Endothelial cell of umbilical vein (primary cell): ENCODE data around the gene EIF2A.

ENCODE experiments used
- CTCF ChIP-seq, 2 donors: IDR thresholded peaks; 1 replicate in 1 of 2; 2 replicates in 1 of 2; pipeline ENCODE4 v1.5.1; 2011; ENCODE audit warnings: low read length in 2 of 2, mild to moderate bottlenecking in 2 of 2, moderate library complexity in 2 of 2, control low read depth in 1 of 2, inconsistent platforms in 1 of 2, low read depth in 1 of 2; ENCODE audit not compliant: insufficient read depth in 1 of 2; ENCODE audit errors: extremely low read depth in 1 of 2
- EZH2 ChIP-seq: IDR thresholded peaks from 2 replicates; pipeline ENCODE4 v1.6.1; 2012; ENCODE audit warnings: borderline replicate concordance, low read depth, mild to moderate bottlenecking, moderate library complexity, low read length, inconsistent platforms; ENCODE audit not compliant: severe bottlenecking
- FOS ChIP-seq: IDR thresholded peaks from 2 replicates; pipeline ENCODE4 v1.6.1; 2011; ENCODE audit warnings: mild to moderate bottlenecking, low read length, moderate library complexity, borderline replicate concordance; ENCODE audit not compliant: insufficient read depth
- MYC ChIP-seq: IDR thresholded peaks from one replicate; pipeline ENCODE4 v1.6.1; 2011; ENCODE audit warnings: mild to moderate bottlenecking, low read depth, low read length
- POLR2A ChIP-seq: IDR thresholded peaks from 2 replicates; pipeline ENCODE4 v1.6.1; 2012; ENCODE audit warnings: low read depth, mild to moderate bottlenecking, control low read depth, low read length
- POLR2AphosphoS5 ChIP-seq: IDR thresholded peaks from 2 replicates; pipeline ENCODE4 v1.6.1; 2012; ENCODE audit warnings: low read depth, mild to moderate bottlenecking, control low read depth, low read length, moderate library complexity; ENCODE audit not compliant: insufficient read depth

- no peak for TF ChIP-seq CTCF (IDR thresholded peaks at IDR 0.05; ENCODE audit: extremely low read depth in 1 of 2, insufficient read depth in 1 of 2, low read depth in 1 of 2, low read length in 2 of 2)
- TF ChIP-seq POLR2A: no peak
- no peak for TF ChIP-seq EZH2
- no peak for TF ChIP-seq FOS
- TF ChIP-seq POLR2AphosphoS5: no peak
- TF ChIP-seq MYC: no peak
These were observed 6.3 kb upstream of the EIF2A start for GRCh38 chr3:150540297-150540696.
